Measurements from ENCODE around the gene SP140L. TPM values are rescaled to one million over a fixed set of nuclear protein-coding genes. Genes with fewer than 3 reads are reported as not detected.

The SP140L gene
- total RNA-seq: 4.9 and 16.4 TPM in 2 replicates

GRCh38 chr2:230326453-230327417 lies at the start of gene SP140L:
TSS of gene SP140L (plus strand) at chr2:230327193. CDS start at chr2:230327270, 77 bp downstream.

GRCh38 chr2:230416061-230416721 lies 89.2 kb downstream of the SP140L start, which contains the start of gene SP100:
TSS of gene SP100 (plus strand) at chr2:230416201. CDS start at chr2:230416297, 96 bp downstream.

Other genes starting within 250 kb of the SP140L start
- 7.1 and 9.7 TPM in 2 replicates for gene SP110, start 107.2 kb upstream of the SP140L start, total RNA-seq
- under 0.01 TPM in 1 of 2 replicates, not detected in the other for gene SP140, start 101.5 kb upstream of the SP140L start, total RNA-seq
- gene SP100, start 89.0 kb downstream of the SP140L start, total RNA-seq: 88.4 and 139 TPM in 2 replicates

Data from bladder microvascular endothelial cell (primary cell).